Epidermal melanocyte (primary cell): ENCODE results near the gene EDA.

Experiments used
- DNase-seq: peaks from one replicate; pipeline ENCODE4 v3.0.0; 2011; ENCODE audit warnings: low spot score; ENCODE audit not compliant: insufficient read length

EDA gene

GRCh38 chrX:70062076-70062475 is 446.2 kb downstream of the EDA start, which contains the start of gene OTUD6A:
OTUD6A (plus strand) TSS chrX:70062457; CDS start chrX:70062525, 68 bp downstream.
- DNase-seq = no peak

GRCh38 chrX:70062961-70063550 is 447.1 kb downstream of the EDA start:
- no peak for DNase-seq

- no peak for DNase-seq
Observed at GRCh38 chrX:70066646-70067045, 450.7 kb downstream of the EDA start.

DNA sequence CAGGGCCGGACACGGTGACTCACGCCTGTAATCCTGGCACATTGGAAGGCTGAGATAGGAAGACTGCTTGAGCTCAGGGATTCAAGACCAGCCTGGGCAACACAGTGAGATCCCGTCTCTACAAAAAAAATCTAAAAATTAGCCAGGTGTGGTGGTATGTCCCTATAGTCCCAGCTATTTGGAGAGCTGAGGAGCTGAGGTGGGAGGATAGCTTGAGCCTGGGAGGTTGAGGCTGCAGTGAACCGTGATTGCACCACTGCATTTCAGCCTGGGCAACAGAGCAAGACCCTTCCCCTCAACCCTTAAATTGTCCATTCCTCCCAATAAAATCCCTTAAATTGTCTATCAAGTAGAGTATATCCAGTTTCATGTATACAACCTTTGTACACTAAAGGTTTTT is 463.4 kb downstream of the EDA start:
- DNase-seq = no peak

- no peak for DNase-seq
Observed at GRCh38 chrX:70079870-70080269, 464.0 kb downstream of the EDA start.

DNA sequence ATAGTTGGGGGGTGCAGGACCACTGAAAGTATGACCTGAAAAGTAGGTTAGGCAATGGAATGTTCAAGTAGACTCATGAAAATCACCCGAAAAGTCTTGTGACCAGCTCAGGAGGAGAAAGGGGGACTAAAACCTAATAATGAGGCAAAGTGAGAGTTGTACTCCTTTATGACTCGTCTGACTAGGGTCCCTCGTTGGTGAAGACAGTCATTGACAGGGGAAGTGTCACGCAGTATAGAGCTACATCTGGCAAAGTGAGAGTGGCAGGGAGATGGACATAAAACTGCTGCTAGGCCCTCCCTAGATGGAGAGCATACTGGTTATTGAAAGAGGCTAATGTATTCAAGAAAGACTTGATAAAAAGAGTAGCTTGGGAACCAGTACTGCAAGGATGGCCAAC is 466.8 kb downstream of the EDA start:
- no peak for DNase-seq

DNA sequence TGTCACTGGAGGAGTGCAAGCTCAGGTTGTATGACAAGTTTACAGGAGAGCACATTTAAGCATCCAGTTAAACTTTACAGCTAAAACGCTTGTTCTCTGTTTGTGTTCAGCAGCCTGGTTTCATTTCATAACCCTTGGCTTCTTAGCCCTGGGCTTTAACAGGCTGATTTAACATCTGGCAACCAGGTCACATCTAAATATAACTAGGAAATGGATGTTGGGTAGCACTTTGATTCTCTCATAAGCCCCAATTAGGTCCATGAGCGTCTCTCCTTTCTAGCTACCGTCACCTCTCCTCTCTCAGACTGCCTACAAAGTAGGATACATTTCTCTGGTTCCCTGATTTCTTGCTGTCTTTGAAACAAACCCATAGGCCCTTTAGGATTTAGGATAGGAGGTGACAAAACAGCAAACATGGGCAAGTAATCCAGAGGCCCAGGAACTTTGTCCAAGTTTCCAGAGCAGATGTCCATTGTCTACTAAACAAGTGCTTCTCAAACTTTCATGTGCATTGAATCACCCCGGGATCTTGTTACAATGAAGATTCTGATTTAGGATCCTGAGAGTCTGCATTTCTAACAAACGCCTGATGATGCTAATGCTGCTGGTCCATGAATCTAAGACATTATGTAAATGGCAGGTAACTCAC is 468.8 kb downstream of the EDA start:
- no peak for DNase-seq

DNA sequence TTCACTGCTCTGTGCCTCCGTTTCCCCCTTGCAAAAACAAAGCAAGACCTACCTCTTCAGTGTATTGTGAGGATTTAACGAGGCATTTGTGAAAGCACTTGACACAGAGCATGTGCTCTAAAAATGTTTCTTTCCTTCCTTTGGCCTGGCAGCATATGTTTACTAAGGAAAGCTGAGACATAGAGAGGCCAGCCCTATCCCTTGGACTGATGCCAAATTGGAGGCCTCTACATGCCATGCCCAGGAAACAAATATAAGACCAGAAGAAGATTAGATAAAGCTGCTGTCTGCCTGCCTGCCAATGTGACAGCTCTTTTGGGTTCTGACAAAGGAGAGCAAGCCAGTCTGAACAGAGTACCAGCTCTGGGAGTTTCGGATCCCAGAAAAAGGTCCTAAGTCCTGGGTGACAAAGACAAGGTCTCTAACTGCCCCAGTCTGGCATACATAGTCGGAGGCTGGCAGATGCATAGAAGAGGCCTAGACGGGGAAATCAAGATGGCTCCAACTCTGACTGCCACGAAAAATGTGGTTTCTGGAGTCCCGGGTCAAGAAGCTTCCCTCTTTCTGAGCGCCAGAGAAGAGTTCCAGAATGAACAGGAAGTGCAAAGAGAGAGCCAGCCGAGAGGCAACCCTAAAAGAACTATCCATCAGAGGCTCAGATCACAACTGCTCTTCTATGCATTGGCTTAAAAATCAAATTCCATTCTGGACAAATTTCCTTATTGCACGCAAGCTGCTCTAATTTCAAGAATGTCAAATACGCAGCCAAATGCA is 472.1 kb downstream of the EDA start:
- DNase-seq = no peak

- no peak for DNase-seq
Observed at GRCh38 chrX:70088751-70089150, 472.8 kb downstream of the EDA start.
